OCI-LY3 (cell line): ENCODE measurements around the gene BICC1.

Experiments
- H2AFZ ChIP-seq: fragments of 200-600, 300-600 bp; shearing (Covaris generic); 2 replicates; pipeline ENCODE4 v1.6.0; 2014; ENCODE audit warnings: antibody characterized with exemption, low read depth, low read length
- H3K27ac ChIP-seq: fragments of 200-600, 300-600 bp; sonication (generic); 2 replicates; pipeline ENCODE4 v1.5.1; 2014; ENCODE audit warnings: mild to moderate bottlenecking, low read length, moderate library complexity, mixed read lengths
- H3K27me3 ChIP-seq: fragments of 200-600, 300-600 bp; sonication (generic); 2 replicates; pipeline ENCODE4 v1.6.1; 2014; ENCODE audit warnings: low read depth, low read length, mixed read lengths
- H3K36me3 ChIP-seq: fragments of 200-600, 300-600 bp; sonication (generic); replicated peaks from 2 replicates; pipeline ENCODE3; 2014; ENCODE audit warnings: low read depth, low read length, mixed read lengths
- H3K4me1 ChIP-seq: fragments of 300-600, 200-600 bp; sonication (generic); 2 replicates; pipeline ENCODE4 v1.6.1; 2014; ENCODE audit warnings: low read length, mixed read lengths
- H3K4me2 ChIP-seq: fragments of 200-600, 300-600 bp; sonication (generic); 2 replicates; pipeline ENCODE4 v1.6.1; 2014; ENCODE audit warnings: low read length, mixed read lengths
- H3K4me3 ChIP-seq: fragments of 300-600, 200-600 bp; sonication (generic); 2 replicates; pipeline ENCODE4 v1.5.1; 2014; ENCODE audit warnings: antibody characterized with exemption, mild to moderate bottlenecking, low read length, moderate library complexity
- H3K79me2 ChIP-seq: fragments of 300-600, 200-600 bp; shearing (Covaris generic); 2 replicates; pipeline ENCODE4 v1.6.1; 2014; ENCODE audit warnings: mild to moderate bottlenecking, low read length, mixed read lengths
- H3K9ac ChIP-seq: fragments of 300-600, 200-600 bp; shearing (Covaris generic); 2 replicates; pipeline ENCODE4 v1.6.0; 2014; ENCODE audit warnings: mild to moderate bottlenecking, low read length, moderate library complexity
- H3K9me3 ChIP-seq: fragments of 200-600, 300-600 bp; shearing (Covaris generic); 2 replicates; pipeline ENCODE4 v1.6.1; 2014; ENCODE audit warnings: low read length, mixed read lengths; ENCODE audit not compliant: insufficient read depth
- H4K20me1 ChIP-seq: fragments of 200-600, 300-600 bp; sonication (generic); 2 replicates; pipeline ENCODE4 v1.6.1; 2016; ENCODE audit warnings: low read length, mixed read lengths; ENCODE audit not compliant: insufficient read depth
- CTCF ChIP-seq: fragments of 200-600, 300-600 bp; sonication (generic); IDR thresholded peaks from 2 replicates; pipeline ENCODE4 v1.5.1; 2014; ENCODE audit warnings: antibody characterized with exemption, low read length, low read depth
- EZH2phosphoT487 ChIP-seq: fragments of 200-600 bp; shearing (Covaris generic); IDR thresholded peaks from 2 replicates; pipeline ENCODE4 v1.6.1; 2018; ENCODE audit warnings: antibody characterized with exemption, mixed run types, low read depth

The BICC1 gene

GRCh38 chr10:58740620-58741369 lies 228.1 kb downstream of the BICC1 start:
- no peaks in the 10 kb centered on the region for H3K4me1 ChIP-seq
- no peak overlapping the region for H3K9ac ChIP-seq
- H3K4me2 ChIP-seq, result no peak overlapping the region
- H3K79me2 ChIP-seq, result no peaks in the 10 kb centered on the region
- no peaks in the 10 kb centered on the region for H4K20me1 ChIP-seq
- H3K9me3 ChIP-seq, result no peaks in the 10 kb centered on the region
- no peaks in the 10 kb centered on the region for H3K27me3 ChIP-seq
- no peak overlapping the region for H3K27ac ChIP-seq
- TF ChIP-seq CTCF, result no peak
- TF ChIP-seq EZH2phosphoT487, result no peak
- H3K4me3 ChIP-seq, result no peak overlapping the region
- no peaks in the 10 kb centered on the region for H3K36me3 ChIP-seq
- H2AFZ ChIP-seq, result no peak overlapping the region

DNA sequence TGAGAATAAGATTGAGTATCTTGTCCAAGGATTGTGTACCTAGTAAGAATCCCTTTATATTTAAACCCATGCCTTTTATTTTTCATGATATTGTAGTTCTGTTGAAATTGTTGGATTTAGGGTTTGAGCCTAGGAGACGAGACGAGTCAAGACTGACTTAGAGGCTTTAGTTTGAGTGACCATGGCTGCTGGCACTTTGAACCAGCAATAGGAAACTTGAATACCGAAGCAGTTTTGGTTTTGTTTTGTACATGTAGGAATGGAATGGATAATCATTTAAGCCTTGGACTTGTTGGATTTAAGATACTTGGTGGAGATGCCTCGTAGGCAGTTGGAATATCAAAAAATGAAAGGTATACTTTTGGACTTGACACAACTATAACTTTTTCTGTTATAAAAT lies 229.0 kb downstream of the BICC1 start:
- H3K27ac ChIP-seq, result no peak overlapping the region

DNA sequence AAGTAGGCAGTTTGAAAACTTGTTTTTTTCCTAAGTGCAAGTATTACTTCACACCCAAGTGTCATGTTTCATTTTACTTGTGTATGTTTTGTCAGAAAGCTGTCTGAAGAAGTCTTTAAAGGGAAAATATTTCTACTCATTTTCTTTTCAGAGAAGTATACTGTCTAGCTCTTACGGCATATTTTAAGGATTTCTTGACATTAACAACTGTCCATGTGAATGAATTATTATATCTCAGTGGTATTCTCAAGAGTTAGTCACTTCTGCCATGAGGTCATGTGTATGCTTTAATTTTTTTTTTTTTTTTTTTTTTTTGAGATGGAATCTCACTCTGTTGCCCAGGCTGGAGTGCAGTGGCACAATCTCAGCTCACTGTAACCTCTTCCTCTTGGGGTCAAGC lies 229.5 kb downstream of the BICC1 start:
- H3K27me3 ChIP-seq, result no peaks in the 10 kb centered on the region
- no peak overlapping the region for H2AFZ ChIP-seq
- no peak overlapping the region for H3K9ac ChIP-seq
- H3K4me3 ChIP-seq, result no peak overlapping the region
- no peak overlapping the region for H3K27ac ChIP-seq
- no peaks in the 10 kb centered on the region for H3K9me3 ChIP-seq
- H3K79me2 ChIP-seq, result no peaks in the 10 kb centered on the region
- no peaks in the 10 kb centered on the region for H3K36me3 ChIP-seq
- no peak for TF ChIP-seq CTCF
- no peak for TF ChIP-seq EZH2phosphoT487
- H3K4me1 ChIP-seq, result no peaks in the 10 kb centered on the region
- H3K4me2 ChIP-seq, result no peak overlapping the region
- no peaks in the 10 kb centered on the region for H4K20me1 ChIP-seq

More for the DNA sequence above, 229.0 kb downstream of the BICC1 start:
- no peaks in the 10 kb centered on the region for H3K27me3 ChIP-seq
- H4K20me1 ChIP-seq, result no peaks in the 10 kb centered on the region
- no peak overlapping the region for H3K4me2 ChIP-seq
- H3K9me3 ChIP-seq, result no peaks in the 10 kb centered on the region
- no peak overlapping the region for H2AFZ ChIP-seq
- no peaks in the 10 kb centered on the region for H3K36me3 ChIP-seq
- H3K79me2 ChIP-seq, result no peaks in the 10 kb centered on the region
- H3K9ac ChIP-seq, result no peak overlapping the region
- no peak overlapping the region for H3K4me3 ChIP-seq
- H3K4me1 ChIP-seq, result no peaks in the 10 kb centered on the region
- TF ChIP-seq EZH2phosphoT487 (no peak), CTCF (no peak)

DNA sequence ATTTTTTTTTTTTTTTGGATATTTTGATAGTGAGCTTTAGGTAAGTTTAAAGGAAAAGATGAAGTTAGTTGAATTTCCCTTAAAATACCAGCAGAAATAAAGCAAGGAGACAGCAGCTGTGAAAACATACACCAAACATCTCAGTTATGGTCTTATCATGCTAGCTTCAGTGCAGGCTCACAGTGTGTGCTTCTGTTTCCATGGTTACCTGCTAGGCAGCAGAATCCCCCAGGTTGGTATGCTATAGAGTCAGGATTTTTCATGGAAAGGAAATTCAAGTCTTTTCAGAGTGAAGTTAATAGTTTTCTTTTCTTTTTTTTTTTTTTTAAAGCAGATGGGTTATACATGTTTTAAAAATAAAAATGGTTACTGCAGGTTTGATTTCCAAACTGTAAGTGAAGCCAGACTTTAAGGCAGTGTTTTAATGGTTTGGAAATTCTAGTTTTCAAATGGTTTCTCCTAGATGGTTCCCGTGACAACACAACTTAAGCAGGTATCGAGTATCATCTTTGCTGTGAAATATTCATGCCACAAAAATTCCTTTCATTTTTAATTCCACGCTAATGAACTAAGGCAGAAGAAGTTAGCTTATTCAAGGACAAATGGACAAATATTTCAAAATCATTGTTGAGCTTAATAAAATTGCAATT lies 230.9 kb downstream of the BICC1 start:
- Histone ChIP-seq H3K27ac (no peak overlapping the region), H3K4me3 (no peak overlapping the region), H3K79me2 (no peaks in the 10 kb centered on the region), H3K4me1 (no peaks in the 10 kb centered on the region), H3K4me2 (no peak overlapping the region), H4K20me1 (no peaks in the 10 kb centered on the region), H3K9me3 (no peaks in the 10 kb centered on the region), H3K27me3 (no peaks in the 10 kb centered on the region), H3K36me3 (no peaks in the 10 kb centered on the region), H2AFZ (no peak overlapping the region), H3K9ac (no peak overlapping the region)
- TF ChIP-seq CTCF, result no peak
- TF ChIP-seq EZH2phosphoT487, result no peak
